Renal cortical epithelial cell (primary cell): Measurements from ENCODE around the gene MED17. TPM values are rescaled to one million over a fixed set of nuclear protein-coding genes. Genes with fewer than 3 reads are reported as not detected.
"Not testable (repeated sequence)": the region's sequence is repeated elsewhere in the genome, so short reads cannot be mapped to it uniquely, and the experiment has no call there.

Source experiments
- DNase-seq: peaks from one replicate; pipeline ENCODE4 v3.0.0-alpha.2; 2011; ENCODE audit warnings: low read depth
- total RNA-seq: library from RNA; depleted of rRNA; stranded (reverse); fragments of >200 nt; gene quantifications from 2 replicates; pipeline ENCODE4 v1.2.3, GENCODE V29; 2014

The MED17 gene
- total RNA-seq, 1 donor from 2014 or later, result 45.9 TPM

DNA sequence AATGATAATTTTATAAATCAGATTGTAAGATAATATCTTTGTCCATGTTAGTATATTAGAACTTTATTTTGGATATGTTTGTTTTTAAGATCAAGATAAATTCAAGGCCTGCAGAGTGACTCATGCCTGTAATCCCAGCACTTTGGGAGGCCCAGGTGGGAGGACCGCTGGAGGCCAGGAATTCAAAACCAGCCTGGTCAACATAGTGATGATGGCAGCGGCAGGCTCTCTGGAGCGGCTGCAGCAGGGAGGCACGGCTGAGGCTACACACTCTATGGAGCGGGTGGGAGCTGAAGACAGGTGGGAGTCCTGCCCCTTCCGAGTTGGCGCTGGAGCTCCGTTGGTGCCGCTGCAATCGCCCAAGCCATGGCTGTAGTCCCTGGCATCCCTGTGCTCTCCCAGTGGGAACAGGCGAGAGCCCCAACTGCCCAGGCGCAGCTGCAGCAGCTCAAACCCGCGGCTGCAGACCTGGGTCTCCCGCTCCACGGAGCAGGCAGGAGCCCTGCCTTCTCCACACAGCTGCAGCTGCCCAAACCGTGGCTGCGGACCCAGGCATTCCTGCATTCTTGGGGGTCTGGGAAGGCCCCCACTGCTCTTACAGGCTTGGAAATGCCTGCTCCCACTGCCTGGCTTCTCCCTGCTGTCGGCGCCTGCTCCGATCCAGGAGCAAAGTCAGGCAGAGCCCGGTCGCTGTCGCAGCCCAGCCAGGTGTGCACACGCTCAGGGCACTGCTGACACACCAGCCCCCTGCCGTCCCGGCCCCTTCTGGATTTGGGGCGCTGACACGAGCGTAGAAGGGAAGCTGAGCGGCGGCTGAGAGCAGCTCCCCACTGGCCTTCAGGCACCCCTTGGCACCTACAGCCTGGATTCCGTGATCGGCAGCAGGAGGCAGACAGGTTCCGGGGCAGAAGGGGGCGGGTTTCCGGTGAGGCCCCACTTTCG lies 25.9 kb upstream of the MED17 start:
- no peak for DNase-seq

DNA sequence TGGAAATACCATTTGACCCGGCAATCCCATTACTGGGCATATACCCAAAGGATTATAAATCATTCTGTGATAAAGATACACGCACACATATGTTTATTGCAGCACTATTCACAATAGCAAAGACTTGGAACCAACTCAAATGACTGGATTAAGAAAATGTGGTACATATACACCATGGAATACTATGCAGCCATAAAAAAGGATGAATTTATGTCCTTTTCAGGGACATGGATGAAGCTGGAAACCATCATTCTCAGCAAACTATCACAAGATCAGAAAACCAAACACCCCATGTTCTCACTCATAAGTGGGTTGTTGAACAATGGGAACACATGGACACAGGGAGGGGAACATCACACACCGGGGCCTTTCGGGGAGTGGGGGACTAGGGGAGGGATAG lies 25.0 kb upstream of the MED17 start:
- DNase-seq, result not testable (repeated sequence)

GRCh38 chr11:93761910-93762309 lies 22.2 kb upstream of the MED17 start:
- no peak for DNase-seq

DNA sequence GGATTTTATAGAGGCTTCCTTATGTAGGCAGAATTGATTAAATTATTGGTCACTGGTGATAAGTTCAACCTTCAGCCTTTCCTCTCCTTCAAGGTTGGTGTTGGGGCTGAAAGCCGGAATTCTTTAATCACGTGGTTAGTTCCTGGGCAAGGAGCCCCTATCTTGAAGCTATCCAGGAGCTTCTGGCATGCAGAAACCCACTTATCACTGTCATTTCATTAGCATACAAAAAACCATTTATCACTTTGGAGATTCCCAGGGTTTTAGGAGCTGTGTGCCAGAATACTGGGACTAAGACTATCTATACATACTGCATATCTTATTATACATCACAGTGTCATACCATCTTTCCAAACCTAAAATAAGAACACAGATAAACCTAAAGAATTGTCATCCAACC lies 18.5 kb upstream of the MED17 start:
- no peak for DNase-seq

- DNase-seq, result no peak
Measured at GRCh38 chr11:93766504-93766903, 17.6 kb upstream of the MED17 start.

GRCh38 chr11:93767018-93767417 lies 17.1 kb upstream of the MED17 start:
- no peak for DNase-seq

DNA sequence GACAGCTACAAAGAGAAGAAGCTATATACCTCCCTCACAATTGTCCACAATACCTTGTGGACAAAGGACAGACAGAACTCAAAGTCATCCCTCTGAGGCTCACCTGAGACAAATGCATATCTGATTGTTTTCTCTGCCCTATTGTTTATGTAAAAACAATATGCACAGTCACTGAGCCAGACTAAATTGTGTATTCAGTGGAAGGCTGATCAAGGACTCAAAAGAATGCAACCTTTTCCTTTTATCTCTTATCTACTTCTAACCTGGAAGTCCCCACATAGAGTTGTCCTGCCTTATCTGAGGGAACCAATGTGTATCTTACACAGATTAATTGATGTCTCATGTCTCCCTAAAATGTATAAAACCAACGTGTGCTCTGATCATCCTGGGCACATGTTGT lies 13.9 kb upstream of the MED17 start:
- no peak for DNase-seq

DNA sequence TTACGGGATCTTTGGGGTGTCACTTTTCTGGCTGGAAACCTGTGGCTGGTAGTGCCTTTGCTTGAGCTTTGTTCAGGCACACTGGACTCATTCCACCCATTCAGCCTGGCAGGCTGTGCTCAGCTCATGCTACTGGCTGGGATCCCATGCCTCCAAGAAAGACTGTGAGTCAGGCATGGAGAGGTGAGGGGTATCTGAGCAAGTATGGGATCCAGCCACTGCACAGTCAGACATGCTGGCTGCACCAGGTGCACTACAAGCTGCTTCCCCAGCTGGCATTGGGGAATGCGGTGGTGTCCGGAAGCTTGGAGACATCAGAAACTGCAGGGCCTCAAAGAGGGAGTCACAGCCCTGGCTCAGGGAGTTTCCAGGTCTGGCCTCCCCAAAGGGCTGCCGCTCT lies 12.0 kb upstream of the MED17 start:
- DNase-seq, result no peak

DNA sequence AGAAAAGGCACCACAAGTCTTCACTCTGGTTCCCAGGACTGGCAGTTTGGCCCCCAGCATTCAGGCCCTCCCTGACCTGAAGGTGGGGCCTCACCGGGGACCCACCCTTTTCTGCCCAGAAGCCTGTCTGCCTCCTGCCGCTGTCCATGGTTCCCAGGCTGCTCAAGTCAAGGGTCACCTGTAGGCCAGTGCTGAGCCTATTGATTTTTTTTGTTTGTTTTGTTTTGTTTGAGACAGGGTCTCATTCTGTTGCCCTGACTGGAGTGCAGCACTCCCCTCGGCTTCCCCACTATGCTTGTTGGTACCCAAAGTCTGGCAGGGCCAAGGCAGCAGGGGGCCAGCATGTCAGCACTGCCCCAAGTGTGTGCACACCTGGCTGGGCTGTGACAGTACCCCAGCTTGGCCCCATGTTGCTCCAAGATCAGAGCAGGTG lies 11.0 kb upstream of the MED17 start:
- no peak for DNase-seq

GRCh38 chr11:93773601-93774200 lies 10.4 kb upstream of the MED17 start:
- DNase-seq, result no peak

DNA sequence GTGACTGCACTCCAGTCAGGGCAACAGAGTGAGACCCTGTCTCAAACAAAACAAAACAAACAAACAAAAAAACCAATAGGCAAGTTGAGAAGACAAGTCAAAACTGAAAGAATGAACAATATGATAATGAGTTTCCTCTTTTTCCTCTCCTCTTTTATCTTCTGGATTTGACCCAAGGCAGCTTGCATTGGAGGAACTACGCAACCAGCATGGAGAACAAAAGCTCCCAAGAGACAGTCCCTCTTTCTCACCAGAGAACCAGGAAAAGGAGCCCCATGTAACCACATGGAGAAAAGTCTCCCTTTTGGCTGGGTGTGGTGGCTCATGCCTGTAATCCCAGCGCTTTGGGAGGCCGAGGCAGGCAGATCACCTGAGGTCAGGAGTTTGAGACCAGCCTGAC lies 9.5 kb upstream of the MED17 start:
- DNase-seq, result not testable (repeated sequence)

DNA sequence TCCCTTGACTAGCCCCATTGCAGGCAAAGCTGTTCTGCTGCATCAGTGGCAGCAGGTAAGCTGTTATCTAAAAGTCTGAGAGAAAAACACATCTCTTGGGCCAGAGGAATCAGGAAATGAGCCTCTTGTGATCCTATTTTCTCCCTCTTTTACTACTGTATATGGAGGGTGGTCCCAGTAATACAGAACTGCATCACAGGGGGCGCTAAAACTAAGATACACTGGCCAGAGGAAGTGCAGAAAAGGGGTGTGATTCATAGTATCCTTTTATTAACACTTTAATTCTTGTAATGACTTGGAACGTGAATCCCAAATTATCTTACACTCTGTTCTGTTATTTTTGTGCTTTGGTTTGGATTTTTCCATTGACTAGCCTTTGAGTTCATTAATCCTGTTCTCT lies 8.8 kb upstream of the MED17 start:
- no peak for DNase-seq

DNA sequence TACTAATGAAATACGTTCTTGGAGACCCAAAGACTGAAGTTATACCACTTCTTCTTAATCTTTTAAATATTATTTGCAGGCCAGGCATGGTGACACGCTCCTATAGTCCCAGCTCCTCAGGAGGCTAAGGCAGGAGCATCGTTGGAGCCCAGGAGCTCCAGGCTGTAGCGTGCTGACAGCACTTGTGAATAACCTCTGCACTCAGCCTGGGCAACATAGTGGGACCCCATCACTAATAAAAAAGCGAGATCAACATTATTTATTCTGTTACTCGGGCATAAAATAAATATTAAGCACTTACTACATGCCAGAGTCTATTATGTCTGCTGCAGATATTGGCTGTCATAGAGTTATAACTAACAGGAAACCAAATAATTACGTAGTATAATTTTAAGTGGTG lies 720 bp upstream of the MED17 start:
- no peak for DNase-seq

- peak; percentile 2 for DNase-seq
Measured at GRCh38 chr11:93783765-93784144, 327 bp upstream of the MED17 start.

DNA sequence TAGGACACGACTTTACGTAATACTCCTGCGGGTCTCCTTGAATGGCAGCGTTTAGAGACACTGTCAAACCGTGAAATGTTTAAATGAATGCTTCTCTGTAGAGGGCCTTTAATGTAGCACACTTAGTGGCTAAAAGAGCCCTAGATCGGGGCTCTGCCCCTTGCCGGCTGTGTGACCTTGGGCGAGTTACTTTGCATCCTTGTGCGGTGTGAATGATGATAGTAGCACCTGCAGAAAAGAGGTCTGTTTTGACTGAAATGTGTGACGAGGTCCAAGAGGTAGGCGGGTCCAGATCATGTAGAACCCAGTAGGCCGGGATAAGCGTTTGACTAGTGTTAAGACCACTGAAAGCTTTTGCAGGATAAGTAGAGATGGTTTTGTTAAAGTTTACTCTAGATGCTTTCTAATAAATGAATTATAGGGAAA lies 866 bp downstream of the MED17 start:
- peak; percentile 6 for DNase-seq

- DNase-seq, result no peak
Measured at GRCh38 chr11:93791493-93791892, 7.4 kb downstream of the MED17 start.

GRCh38 chr11:93796441-93797231 lies 12.6 kb downstream of the MED17 start:
- DNase-seq, result no peak

- DNase-seq, result no peak
Measured at GRCh38 chr11:93801366-93801765, 17.3 kb downstream of the MED17 start.

DNA sequence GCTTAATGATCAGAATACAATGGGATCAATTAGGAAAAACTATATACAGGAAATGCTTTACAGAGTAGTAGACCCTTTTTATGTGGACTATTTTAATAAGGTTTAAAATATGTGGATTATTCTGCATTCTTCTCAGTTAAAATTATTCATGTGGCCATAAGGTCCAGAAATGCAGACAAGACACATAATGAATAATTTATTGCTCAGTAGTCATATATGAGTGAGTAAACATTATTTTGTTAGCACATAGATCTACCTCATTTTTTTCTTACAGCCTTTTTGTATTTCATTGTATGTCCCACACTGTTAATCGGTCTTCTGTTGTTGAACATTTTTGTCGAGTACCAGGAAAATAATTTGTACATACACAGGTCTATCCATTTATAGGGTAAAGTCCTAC lies 20.8 kb downstream of the MED17 start:
- no peak for DNase-seq

- DNase-seq, result no peak
Measured at GRCh38 chr11:93807980-93808379, 23.9 kb downstream of the MED17 start.

- no peak for DNase-seq
Measured at GRCh38 chr11:93813974-93814373, 29.9 kb downstream of the MED17 start.

DNA sequence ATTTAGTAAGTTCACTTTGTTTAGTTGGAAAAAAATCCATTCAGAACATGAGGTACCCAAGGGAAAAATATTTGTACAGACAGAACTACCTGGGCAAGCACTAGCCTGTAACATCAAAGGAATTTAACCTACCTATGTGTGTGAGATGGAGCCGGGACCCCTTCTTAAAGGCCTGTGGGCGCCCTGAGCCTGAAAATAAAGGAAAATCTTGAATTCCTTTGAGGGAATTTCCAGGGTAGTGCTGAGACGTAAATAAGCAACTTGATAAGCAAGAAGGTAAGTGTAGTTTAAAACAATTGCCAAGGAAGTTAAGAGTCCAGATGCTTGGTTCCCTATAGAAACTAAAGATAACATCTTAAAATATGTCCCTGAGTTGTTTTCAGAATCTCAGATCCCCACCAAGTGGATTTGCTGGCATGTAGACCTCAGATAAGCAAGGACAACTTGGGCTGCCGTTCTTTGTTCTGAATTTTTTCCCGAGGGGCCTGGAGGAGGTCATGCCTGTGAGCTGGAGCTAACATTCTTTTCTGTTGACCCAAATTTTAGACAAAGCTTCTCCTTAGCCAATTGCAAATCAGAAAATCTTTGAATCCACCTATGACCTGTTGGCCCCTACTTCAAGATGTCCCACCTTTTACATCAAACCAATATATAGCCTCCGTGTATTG lies 31.0 kb downstream of the MED17 start:
- DNase-seq, result no peak
